ENCODE measurements around the gene C3orf18.

DNA sequence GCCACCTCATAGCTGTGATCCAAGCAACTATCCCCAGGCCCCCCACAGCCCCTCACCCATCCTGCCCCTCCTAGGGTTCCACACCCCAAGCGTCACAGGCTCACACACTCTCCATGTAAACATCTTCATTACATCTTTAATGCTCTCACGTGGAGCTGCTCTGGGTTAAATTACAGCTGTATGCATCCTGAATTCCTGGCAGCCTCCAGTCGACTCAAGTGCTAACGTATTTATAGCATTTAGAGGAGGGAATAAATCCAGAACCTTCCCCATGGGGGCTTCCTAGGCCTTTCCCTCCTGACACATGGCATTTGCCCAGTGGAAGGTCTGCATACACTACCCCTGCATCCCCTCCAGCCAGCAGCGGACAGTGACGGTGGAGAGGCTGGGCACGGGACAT is 9.6 kb downstream of the C3orf18 start:
- no peak for TF ChIP-seq POLR2A (IDR thresholded peaks at IDR 0.05; ENCODE audit: extremely low read depth, insufficient read length)
- TF ChIP-seq, protein P1, sequence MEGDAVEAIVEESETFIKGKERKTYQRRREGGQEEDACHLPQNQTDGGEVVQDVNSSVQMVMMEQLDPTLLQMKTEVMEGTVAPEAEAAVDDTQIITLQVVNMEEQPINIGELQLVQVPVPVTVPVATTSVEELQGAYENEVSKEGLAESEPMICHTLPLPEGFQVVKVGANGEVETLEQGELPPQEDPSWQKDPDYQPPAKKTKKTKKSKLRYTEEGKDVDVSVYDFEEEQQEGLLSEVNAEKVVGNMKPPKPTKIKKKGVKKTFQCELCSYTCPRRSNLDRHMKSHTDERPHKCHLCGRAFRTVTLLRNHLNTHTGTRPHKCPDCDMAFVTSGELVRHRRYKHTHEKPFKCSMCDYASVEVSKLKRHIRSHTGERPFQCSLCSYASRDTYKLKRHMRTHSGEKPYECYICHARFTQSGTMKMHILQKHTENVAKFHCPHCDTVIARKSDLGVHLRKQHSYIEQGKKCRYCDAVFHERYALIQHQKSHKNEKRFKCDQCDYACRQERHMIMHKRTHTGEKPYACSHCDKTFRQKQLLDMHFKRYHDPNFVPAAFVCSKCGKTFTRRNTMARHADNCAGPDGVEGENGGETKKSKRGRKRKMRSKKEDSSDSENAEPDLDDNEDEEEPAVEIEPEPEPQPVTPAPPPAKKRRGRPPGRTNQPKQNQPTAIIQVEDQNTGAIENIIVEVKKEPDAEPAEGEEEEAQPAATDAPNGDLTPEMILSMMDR (IDR thresholded peaks at IDR 0.05; ENCODE audit: low read depth, low read length): no peak

All from NB4 (cell line).